ENCODE results near the gene PCCA. TPM values are rescaled to one million over a fixed set of nuclear protein-coding genes. Genes with fewer than 3 reads are reported as not detected.

Gene PCCA
- total and polyA plus RNA-seq, 2 of the 13 experiments (the other 11 are each of a cell fraction or from before 2014, with no cell fraction given): 15.0 to 32.2 TPM

DNA sequence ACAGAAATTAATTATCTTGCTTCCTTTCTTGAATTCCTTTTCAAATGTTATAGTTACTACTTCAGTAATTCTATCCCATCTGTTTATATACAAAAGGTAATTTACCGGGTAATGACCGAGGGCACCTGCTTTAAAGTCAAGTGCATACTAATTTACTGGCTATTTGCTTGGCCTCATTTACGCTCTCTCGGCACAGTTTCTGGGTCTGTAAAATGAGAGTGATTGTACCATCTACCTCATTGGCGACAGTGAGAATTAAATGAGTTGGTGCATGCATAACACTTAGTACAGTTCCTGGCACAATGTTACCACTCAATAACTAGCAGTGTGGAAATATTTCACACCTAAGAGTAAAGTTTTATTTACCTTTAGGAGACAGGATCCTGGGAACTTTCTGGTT is 388.1 kb downstream of the PCCA start (continued):
- TF ChIP-seq NR2F6 (IDR thresholded peaks at IDR 0.05) (no peak), NR2F6 (CRISPR knock-in tag; IDR thresholded peaks at IDR 0.05) (no peak), ZBTB7A (CRISPR knock-in tag; IDR thresholded peaks at IDR 0.05) (no peak), TBL1XR1 (IDR thresholded peaks at IDR 0.05; ENCODE audit: borderline replicate concordance, low read length, partially characterized antibody) (no peak), ZNF549 (CRISPR knock-in tag; IDR thresholded peaks at IDR 0.05) (no peak)
- TF ChIP-seq, protein P1, sequence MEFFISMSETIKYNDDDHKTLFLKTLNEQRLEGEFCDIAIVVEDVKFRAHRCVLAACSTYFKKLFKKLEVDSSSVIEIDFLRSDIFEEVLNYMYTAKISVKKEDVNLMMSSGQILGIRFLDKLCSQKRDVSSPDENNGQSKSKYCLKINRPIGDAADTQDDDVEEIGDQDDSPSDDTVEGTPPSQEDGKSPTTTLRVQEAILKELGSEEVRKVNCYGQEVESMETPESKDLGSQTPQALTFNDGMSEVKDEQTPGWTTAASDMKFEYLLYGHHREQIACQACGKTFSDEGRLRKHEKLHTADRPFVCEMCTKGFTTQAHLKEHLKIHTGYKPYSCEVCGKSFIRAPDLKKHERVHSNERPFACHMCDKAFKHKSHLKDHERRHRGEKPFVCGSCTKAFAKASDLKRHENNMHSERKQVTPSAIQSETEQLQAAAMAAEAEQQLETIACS (CRISPR knock-in tag; IDR thresholded peaks at IDR 0.05): no peak

DNA sequence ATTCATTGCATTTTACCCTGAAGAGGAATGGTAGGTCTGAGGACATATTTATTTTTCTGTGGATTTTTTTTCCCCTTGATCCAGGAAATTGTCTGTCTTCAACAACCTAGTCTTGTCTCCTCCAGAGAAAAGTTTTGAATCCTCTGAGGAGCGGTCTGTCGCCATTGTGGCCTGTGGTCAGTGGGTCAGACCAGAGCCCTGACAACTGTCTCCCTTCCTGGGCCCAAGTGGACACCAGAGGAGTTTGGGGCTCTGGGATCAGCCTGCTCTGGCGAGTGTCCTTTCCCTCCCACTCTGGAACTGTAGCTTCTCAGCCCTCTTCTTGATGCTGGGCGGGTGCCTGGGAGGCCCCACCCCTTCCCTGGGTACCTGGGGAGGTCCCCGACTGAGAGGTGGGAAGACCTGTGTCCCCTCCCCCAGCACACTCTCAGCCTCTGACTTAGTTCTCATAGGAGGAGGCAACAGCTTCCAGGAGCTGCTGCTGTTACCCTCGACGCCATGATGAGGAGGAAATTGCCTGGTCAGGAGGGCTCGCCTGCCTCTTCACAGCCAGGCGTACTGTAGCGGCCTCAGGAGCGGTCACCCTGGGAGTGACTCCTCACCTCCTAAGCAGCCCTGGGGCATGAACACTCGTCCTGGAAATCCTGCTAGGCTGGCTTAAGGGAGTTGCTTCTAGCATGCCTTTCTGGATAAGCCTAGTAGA is 389.4 kb downstream of the PCCA start:
- Histone ChIP-seq H3K4me1 (ENCODE audit: insufficient read depth, low read length) (no peaks in the 10 kb centered on the region), H3K4me3 (replicated peaks in 1 of 3; ENCODE audit: insufficient read depth in 1 of 3, low read depth in 2 of 3, low read length in 3 of 3) (no peak overlapping the region), H3K9me3 (ENCODE audit: low read length) (no peaks in the 10 kb centered on the region), H3K36me3 (replicated peaks in 1 of 2; ENCODE audit: control insufficient read depth in 1 of 2, insufficient read depth in 2 of 2, low read length in 2 of 2) (no peaks in the 10 kb centered on the region), H3K4me2 (ENCODE audit: low read depth, low read length) (no peak overlapping the region), H3K79me2 (ENCODE audit: insufficient read depth, low read length) (no peaks in the 10 kb centered on the region), H4K20me1 (ENCODE audit: insufficient read depth, low read length) (no peaks in the 10 kb centered on the region), H3K27me3 (ENCODE audit: control insufficient read depth in 1 of 2, insufficient read depth in 2 of 2, low read length in 2 of 2) (no peaks in the 10 kb centered on the region), H2AFZ (ENCODE audit: low read length) (no peak overlapping the region), H3K27ac (ENCODE audit: extremely low read length, insufficient read depth, low read length) (no peak overlapping the region), H3K9ac (ENCODE audit: insufficient read depth, low read depth, low read length) (no peak overlapping the region)
- CTCF ChIA-PET (ENCODE audit: low intra/inter-chr PET ratio, low total read pairs): no interaction called here
- 97% methylated on average over 6 of the region's 12 CpGs for whole genome bisulfite sequencing (ENCODE audit: low lambda C conversion rate)
- no peak for DNase-seq (ENCODE audit: low spot score)
- BruUV-seq (replicated peaks): no TSS peak
- in situ Hi-C loops (cut with HindIII; ENCODE audit: extremely low pct_ligation_motif_present, low pct_unique_long_range_greater_than_20kb) (no loop called here), intact Hi-C loops (cut with micrococcal nuclease; ENCODE audit: unreplicated experiment) (no loop called here)
- ATAC-seq: no peak
- FAIRE-seq: no peak
- POLR2A ChIA-PET: no interaction called here
- no peak for TF ChIP-seq ZNF276 (CRISPR knock-in tag; IDR thresholded peaks at IDR 0.05; ENCODE audit: low read depth)
- TF ChIP-seq JUNB (CRISPR knock-in tag; IDR thresholded peaks at IDR 0.05; ENCODE audit: borderline replicate concordance): no peak
- TF ChIP-seq, protein P2, sequence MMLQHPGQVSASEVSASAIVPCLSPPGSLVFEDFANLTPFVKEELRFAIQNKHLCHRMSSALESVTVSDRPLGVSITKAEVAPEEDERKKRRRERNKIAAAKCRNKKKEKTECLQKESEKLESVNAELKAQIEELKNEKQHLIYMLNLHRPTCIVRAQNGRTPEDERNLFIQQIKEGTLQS (CRISPR knock-in tag; IDR thresholded peaks at IDR 0.05): no peak
